ENCODE results near the gene TMEM222. TPM values are rescaled to one million over a fixed set of nuclear protein-coding genes. Genes with fewer than 3 reads are reported as not detected.

TMEM222 gene
- total RNA-seq, 4 donors from 2014 or later: 17.3 to 27.1 (median 23.7) TPM

DNA sequence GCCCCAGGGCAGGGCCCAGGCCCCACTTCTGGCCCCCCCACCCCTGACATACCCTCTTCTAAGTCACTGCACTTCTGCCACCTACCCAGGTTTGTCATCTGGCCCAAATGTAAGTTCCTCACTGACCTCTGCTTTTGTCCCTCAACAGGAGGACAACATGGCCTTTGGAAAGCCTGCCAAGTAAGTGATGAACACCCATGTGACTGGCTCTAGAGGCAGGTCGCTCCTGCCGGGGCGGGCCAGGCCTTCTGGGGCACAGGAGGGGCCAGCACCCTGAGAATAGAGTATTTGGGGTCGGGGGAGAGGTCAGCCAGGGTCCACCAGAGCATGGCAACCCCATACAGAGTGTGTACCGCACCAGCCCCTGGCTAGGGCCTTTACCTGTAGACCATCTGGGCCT, 10.0 kb downstream of the TMEM222 start:
- TF ChIP-seq, protein P1, sequence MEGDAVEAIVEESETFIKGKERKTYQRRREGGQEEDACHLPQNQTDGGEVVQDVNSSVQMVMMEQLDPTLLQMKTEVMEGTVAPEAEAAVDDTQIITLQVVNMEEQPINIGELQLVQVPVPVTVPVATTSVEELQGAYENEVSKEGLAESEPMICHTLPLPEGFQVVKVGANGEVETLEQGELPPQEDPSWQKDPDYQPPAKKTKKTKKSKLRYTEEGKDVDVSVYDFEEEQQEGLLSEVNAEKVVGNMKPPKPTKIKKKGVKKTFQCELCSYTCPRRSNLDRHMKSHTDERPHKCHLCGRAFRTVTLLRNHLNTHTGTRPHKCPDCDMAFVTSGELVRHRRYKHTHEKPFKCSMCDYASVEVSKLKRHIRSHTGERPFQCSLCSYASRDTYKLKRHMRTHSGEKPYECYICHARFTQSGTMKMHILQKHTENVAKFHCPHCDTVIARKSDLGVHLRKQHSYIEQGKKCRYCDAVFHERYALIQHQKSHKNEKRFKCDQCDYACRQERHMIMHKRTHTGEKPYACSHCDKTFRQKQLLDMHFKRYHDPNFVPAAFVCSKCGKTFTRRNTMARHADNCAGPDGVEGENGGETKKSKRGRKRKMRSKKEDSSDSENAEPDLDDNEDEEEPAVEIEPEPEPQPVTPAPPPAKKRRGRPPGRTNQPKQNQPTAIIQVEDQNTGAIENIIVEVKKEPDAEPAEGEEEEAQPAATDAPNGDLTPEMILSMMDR (IDR thresholded peaks at IDR 0.05): no peak
- DNase-seq (ENCODE audit: low spot score) (no peak), ATAC-seq (ENCODE audit: low FRiP score) (no peak)

DNA sequence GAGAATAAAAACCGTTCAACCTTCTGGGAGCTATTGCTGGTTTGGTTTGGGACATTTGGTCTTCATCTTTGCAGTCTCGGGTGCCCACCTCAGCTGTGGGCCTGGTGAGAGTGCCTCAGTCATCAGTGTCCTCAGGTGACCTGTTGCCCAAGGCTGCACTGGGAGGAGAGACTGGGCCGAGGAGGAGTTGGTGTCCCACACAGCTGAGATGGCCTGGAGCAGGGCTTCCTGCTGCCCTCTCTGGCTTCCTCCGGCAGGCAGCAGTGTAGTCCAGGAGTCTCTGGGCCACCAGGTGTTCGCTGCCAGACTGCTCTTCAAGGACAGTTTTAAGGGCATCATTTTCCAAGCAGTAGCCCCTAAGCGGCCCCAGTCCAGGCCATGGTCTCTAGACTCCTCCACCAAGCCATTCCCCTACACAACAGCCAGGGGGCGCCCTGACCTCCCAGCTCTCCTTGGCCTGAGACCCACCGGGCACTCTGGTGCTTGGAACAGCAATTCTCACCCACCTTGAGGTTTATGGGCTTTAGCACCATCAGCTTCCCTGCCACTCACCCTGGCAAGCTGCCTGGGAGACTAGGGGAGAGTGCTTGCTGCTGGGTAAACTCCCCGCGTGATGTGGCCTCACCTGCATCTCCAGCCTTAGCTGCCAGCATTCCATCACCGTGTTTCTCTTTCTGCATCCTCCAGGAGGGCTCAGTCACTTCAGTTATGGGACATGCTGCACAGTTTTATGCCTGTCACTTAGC, 10.7 kb downstream of the TMEM222 start:
- TF ChIP-seq, protein P1 (IDR thresholded peaks at IDR 0.05): peak in 1 of 3 donors; percentile 27
- DNase-seq (ENCODE audit: low spot score): no peak
- no peak for ATAC-seq (ENCODE audit: low FRiP score)

DNA sequence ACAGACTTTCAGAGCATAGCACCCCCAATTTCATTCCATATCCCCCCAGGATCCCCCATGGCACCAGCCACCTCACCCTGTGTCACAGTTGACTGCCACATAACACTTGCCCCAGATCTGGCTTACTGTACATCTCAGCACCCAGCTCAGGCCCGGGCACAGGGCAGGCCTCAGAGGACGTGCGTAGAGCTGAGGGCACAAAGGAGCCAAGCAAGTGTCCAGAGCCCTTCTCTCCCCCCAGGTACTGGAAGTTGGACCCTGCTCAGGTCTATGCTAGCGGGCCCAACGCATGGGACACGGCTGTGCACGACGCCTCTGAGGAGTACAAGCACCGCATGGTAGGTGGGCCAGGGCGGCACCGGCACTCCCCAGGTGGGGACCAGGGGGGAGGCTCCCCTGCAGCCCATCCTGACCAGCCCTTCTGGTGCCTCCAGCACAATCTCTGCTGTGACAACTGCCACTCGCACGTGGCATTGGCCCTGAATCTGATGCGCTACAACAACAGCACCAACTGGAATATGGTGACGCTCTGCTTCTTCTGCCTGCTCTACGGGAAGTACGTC, 11.8 kb downstream of the TMEM222 start:
- TF ChIP-seq, protein P1 (IDR thresholded peaks at IDR 0.05): no peak
- DNase-seq (ENCODE audit: low spot score): no peak
- no peak for ATAC-seq (ENCODE audit: low FRiP score)

DNA sequence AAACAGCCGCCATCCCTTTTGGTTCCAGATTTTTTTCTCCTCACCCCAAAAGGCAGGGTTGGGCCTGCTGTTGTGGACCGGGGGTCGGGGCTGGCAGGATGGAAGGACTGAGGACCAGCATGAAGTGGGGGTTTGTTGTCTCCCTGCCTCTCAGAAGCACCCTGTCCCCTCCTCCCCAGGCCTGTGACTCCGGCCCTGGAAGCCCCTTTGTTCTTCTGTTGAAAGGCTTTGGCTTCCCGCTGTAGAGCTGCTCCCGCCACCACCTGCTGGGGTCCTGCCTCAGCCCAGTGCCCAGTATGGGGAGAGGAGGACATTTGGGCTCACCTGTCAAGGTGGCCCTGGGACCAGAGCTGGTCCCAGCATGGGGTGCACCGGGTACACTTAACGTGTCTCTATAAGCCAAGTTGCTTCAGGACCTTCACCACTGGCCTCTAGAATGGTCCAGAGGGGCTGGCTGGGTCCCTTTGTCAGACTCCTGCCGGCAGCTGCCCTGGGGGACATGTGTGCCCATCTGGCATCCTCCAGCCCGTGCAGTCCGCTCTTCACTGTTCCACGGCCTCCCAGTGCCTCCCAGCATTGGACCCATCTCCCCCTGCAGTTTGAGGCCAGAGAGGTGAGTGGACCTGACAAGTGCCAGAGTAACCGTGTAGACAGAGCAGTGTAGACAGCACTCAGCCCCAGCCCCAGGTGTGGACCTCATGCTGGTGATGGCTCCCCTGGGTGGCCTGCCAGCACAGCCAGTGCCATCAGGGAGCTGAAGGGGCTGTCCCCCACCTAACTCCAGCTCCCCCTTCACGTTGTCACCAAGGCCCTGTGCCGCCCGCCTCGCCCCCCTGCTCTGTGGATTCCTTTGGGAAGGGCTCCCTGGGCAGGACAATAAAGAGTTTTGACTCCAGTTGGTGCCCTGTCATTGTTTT, 13.8 kb downstream of the TMEM222 start:
- TF ChIP-seq, protein P1 (IDR thresholded peaks at IDR 0.05): no peak
- DNase-seq (ENCODE audit: low spot score): no peak
- no peak for ATAC-seq (ENCODE audit: low FRiP score)

DNA sequence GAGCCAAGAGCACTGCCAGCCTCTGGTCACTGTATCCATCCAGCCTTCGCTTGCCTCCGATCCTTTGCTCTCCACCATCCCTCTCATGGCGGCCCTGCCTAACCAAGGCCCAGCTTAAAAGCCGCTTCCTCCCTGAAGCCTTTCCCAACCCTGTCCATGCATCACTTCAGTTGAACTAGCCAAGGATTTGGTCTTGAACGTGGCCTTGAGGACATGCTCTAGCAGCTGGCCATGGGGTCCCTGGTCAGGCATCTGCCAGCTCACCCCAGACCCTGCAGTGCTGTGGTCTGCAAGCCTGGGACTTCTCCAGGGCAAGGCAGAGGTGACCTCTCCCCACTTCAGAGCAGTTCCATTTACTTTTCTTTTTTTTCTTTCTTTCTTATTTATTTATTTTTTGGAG, 14.8 kb downstream of the TMEM222 start:
- TF ChIP-seq, protein P1 (IDR thresholded peaks at IDR 0.05): no peak
- no peak for DNase-seq (ENCODE audit: low spot score)
- no peak for ATAC-seq (ENCODE audit: low FRiP score)

DNA sequence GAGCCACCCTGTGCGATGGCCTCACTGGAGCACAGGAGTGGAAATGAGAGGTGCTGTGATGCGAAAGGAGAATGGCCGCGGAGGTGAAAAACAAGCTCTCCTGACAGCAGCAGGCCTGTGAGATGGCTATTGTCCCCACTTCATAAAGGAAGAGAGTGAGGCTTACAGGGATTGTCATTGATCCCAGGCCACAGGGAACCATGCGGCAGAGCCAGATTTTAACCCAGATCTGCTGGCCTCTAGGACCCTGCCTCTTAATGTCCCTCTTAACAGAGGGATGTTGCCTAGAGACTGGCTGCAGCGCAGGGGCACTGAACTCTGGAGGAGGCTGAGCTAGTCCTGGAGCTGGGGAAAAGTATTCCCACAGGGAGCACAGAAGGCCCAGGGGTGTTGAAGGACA, 16.8 kb downstream of the TMEM222 start:
- DNase-seq (ENCODE audit: low spot score) (no peak), ATAC-seq (ENCODE audit: low FRiP score) (no peak)
- TF ChIP-seq, protein P1 (IDR thresholded peaks at IDR 0.05): no peak

Measured in omental fat pad (tissue), 4 donors.